HG03175 (cell line): ENCODE measurements around the gene U2AF1.
"Not testable (repeated sequence)": the region's sequence is repeated elsewhere in the genome, so short reads cannot be mapped to it uniquely, and the experiment has no call there.

Experiments used
- ATAC-seq: cut with Tn5 transposase; IDR thresholded peaks from one replicate; pipeline ENCODE4 v1.9.1; 2021; ENCODE audit warnings: mild to moderate bottlenecking, moderate library complexity; ENCODE audit not compliant: unreplicated experiment

The U2AF1 gene

DNA sequence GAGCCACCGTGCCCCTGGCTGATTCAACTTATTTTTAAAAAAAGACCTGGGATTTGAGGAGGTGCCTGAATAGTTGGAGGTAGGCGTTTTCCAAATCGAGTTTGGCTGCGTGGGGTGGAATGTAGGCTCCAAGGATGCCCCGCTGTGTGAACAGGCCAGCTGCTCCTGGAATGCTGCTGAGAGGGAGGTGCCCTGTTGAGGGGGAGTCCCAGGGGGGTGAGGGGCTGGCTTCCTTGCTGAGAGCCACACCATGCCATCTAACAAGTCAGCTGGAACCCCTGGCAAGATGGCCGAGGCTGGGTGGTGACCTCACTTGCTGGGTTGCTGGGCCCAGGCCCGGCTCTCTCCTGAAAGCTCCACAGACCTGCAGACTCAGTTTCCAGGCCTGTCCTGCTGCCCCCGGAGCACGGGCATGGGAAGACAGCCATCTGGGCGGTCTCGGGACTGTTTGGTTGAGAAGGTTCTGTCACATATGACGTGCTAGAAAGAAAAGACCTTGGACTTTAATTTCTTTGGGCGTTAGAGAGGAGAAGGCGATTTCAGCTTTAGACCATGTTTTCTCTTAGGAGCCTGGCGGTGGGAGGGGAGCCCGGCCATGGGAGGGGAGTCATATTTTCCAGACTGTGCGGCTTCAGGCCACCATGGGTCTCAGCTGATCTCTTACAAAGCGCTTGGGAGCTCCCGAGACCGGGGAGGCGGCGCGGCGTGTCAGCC lies 24.6 kb downstream of the U2AF1 start:
- ATAC-seq: not testable (repeated sequence)

DNA sequence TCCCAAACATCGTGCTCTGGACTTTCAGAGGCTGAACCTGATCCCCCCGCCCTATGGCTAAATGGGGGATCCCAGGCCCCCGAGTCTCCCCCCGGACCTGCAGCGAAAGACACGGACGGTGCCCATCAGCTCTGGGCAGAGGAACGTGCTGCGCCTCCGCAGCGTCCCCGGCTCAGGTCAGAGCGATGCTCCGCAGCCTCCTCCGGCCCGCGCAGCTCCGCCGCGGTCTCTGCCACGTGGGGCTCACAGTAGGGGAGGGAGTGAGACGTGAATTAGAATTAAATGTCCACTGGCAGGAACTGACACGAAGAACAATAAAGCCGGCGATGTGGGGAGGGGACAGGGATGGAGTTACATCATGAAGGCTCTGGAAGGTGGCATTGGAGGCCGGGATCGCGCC lies 30.7 kb downstream of the U2AF1 start:
- not testable (repeated sequence) for ATAC-seq

DNA sequence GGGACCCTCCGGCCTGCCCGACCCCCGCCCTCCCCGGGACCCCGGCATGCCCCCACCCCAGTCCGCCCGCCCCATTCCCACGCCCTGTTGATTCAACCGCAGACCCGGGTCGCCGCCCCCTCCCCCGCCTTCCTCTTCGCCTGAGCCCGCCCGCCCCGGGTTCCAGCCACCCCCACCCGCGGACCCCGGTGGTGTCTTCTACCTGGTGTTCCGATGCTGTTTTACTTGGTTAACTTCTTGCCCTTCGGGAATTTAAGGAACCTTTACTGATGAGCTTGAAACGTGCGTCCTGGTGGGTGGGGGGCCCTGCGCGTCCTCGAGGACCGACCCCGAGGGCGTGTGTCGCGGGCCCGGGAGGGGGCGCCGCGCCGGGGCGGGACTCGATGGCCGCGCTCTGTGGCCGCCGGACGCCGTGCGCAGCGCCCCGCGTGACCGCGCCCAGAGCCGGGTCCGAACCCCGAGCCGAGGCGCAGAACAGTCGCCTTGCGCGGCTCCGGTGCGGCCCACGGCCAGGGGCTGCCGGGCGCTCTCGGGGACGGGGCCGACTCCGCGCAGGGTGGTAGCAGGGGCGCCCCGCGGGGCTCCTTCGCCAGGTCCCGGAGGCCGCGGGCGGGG lies 31.2 kb downstream of the U2AF1 start:
- not testable (repeated sequence) for ATAC-seq

DNA sequence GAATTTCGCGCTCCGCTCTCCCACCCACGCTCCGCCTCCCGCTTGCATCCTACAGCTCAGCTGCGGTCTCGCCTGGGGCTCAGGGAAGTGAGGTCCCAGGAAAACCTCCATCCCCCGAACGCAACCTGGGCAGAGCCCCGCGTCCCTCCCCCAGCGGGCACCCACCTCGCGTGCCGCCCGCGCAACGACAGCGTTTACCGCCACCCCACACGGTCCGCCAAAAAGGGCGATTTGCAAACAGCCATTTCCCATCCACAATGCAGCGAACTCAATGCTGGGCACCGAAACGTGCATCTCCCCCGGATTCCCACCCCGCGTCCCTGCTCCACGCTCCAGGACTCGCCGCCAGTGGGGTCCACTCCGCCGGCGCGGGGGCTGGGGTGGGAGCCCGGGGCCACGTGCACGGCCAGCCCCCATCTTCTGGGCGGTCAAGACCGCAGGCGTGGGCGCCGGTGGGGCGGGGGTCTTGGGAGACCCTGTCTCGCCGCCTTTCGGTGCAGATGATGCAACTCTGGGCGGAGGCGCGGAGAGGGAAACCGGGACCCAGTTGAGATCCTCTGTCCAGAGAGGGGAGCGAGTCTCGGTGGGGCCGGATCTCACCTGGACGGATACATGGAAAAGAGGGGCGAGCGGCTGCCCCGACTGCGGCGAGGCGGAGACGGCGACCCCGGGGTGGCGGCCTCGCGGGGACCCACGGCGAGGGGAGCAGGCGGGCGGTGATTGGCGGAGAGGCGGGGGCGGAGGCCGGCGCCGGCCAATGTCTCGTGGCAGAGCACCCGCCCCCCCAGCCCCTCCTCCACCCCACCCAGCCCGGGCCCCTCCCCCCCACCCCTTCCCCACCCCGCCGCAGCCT lies 32.0 kb downstream of the U2AF1 start, which contains the start of gene CBS:
CBS (minus strand) TSS at position 666 of the 853 bp plus-strand sequence. CDS start 3,642 bp downstream, outside the sequence.
- ATAC-seq: not testable (repeated sequence)

DNA sequence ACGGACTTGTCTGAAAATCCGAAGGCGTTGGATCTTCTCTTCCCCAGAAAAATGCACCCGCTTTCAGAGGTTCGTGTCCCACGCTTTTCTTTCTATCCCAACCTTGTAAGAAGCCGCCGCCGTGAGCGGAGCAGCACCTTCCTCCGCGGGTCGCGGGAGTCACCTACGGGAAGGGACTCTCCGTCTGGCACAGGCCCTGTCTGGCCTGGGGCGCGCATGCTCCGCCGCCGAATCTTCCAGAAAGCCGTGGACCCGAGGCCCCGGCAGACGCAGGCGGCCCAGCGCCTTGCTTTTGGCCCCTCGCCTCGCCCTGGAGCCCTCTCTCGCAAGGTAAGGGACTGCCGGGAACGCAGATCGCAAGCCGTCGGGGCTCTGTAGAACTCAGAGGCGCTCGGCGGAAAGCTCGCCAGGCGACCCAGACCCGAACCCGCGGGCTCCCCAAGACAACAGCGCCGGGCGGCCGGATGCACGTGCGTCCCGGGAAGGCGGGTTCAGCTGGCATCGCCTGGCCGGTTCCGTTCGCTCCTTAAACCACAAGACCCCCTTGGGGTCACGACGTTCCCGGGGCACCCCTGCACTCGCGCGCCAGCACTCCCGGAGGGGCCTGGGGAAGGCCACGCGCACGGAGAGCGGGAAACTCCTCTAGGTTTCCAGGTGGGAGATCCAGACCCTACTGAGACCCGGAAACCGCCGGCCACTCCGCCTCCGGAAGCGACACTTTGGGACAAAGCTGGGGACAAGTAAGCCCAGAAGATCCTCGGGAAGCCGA lies 32.8 kb downstream of the U2AF1 start:
- ATAC-seq: not testable (repeated sequence)

DNA sequence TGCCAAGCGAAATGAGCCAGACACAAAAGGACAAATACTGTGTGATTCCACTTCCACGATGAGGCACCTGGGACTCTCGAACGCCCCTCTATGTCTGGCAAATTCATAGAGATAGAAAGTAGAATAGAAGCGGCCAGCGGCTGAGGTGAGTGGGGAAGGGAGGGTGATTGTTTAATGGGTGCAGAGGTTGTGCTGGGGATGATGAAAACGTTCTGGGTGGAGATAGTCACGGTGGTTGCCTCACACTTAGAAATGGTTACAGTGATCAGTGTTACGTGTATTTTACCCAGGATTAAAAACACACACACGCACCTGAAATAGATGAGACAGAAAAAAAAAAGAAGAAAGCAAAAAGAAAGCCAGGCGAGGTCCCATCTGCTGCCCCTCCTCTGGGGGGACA lies 34.6 kb downstream of the U2AF1 start:
- ATAC-seq: not testable (repeated sequence)

DNA sequence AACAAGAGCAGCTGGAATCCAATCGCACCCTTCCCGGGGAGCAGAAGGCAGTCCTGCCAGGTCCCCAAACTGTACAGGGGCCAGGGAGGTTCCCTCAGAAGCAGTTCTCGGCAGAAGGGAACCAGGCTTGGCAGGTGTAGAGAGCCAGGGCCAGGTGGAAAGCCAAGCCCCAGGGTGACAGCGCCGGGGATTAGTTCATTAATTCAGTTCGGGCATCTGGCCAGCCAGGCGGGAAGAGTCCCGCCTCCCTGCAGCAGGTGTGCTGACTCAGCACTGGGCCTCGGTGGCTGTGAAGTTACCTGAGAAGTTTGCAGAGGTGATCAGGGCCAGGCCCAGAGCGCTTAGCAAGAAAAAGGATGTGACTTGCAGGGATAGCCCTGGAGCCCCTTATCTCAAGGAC lies 37.7 kb downstream of the U2AF1 start:
- not testable (repeated sequence) for ATAC-seq

DNA sequence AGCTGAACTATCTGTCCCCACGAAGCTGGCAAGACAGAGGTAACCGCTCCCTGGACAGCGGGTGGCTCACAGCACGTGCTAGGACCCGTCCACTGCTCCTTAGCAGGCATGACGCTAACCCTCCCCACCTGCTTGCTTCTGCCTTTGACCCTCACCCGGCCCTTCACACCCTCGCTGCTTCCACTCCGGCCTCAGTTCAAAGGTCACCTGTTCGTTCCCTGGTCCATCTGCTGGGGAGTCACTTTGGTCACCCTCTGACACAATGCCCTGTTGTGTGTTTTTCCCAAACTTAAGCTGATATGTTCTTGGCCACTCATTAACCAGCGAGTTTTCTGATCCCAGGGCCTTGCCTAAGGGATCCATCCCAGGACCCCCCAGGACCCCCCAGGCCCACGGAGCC lies 39.3 kb downstream of the U2AF1 start:
- ATAC-seq: not testable (repeated sequence)

DNA sequence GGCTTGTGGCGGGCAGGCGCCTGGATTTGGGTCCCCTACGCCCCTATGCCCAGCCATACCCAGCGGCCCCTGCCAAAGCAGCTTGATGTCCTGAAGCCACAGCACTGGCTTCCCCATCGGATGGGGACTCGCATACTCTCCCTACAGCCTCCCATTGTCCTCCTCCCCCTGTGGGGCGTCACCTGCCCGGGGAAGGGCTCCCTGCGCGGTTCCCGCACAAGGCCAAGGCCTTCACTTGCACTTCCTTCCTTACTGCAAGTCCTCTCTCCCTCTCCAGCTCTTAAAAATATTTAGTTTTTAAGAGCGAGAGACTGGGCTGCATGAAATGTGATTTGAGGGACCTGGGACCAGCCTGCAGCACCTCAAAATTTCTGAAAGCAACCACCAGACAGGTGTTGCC lies 40.7 kb downstream of the U2AF1 start:
- not testable (repeated sequence) for ATAC-seq

DNA sequence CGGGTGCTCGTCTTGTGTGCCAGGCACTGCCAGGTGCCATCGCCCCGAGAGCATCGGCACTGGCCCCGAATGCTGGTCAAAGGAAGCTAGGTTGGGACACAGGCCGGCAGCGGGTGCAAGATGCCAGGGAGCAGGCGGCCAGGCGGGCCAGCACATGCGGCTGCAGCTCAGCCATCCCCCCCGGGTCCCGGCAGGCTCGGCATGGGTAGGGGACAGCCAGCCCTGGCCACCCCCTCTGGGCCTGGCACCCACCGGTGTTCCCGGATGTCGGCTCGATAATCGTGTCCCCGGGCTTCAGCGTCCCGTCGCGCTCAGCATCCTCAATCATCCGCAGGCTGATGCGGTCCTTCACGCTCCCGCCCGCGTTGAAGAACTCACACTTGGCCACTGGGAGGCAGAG lies 41.4 kb downstream of the U2AF1 start:
- not testable (repeated sequence) for ATAC-seq

DNA sequence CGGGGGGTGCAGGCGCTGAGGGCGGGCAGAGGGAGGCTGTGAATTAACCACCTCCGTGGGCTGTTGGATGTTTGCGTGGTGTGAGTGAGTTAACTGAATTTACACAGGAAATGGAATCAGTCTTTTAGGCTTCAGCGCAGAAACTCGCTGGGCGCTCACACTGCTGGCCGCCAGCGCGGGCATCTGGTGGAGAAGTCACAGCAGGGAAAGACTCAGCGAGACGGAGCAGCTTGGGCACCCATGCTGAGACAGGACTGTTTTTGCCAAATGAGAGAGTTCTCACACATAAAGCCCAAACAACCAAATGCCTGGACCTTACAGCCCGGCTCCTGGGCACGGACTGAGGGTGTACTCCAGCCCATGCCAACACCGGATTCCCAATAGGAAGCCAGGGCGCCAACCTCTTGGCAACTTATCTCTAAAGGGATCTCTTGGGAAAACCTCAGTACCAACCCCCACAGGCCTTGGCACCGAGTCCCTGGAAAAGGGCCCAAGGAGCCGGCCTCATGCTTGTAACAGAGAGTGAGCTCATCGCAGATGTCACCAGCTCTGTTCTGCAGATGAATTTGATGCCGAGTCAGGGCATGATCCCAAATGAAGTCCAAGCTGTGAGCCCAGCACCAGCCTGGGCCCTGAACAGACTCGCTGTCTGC lies 43.0 kb downstream of the U2AF1 start:
- ATAC-seq: not testable (repeated sequence)

DNA sequence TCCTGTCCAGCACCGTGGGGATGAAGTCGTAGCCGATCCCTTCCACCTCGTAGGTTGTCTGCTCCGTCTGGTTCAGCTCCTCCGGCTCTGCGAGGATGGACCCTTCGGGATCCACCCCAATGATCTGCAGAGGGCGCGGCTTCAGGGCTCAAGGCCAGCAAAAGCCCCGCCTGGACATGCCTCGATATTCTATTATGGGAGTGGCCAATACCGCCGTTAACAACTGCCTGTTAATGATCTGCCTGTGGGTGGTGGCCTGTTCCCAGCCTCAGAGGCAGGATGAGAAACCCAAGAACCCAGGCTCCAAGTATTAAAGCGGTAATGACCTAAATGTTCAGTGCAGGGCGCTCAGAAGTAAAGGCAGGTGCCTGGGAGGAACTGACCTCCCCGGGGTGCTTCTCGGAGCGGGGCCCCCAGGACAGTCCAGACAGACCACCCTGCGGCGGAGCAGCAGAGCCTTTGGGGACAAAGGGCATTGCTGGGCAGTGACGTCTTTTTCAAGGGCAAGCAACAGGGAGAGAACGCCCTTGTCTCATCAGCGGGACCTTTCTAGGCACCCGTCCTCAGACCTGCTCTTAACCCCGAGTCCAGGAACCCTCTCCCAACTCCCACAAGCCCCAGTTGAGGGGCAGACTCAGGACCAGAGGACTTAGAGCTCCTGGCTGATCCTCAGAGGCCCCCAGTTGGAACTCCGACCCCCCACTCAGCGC lies 44.3 kb downstream of the U2AF1 start:
- not testable (repeated sequence) for ATAC-seq

DNA sequence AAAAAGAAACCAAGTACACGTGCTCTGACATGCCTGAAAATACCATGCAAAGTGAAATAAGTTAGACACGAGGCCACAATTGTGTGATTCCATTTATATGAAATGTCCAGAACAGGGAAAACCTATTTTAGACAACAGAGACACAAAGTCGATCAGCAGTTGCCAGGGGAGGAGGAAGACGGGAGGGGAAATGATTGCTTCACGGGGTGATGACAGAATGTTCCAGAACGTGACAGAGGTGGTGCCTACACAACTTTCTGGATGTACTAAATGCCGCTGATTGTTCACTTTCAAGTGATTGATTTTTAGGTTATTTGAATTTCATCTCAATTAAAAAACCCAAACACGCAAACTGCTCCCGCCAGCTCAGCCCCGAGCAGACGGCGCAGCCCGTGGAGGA lies 54.3 kb downstream of the U2AF1 start:
- ATAC-seq: not testable (repeated sequence)

DNA sequence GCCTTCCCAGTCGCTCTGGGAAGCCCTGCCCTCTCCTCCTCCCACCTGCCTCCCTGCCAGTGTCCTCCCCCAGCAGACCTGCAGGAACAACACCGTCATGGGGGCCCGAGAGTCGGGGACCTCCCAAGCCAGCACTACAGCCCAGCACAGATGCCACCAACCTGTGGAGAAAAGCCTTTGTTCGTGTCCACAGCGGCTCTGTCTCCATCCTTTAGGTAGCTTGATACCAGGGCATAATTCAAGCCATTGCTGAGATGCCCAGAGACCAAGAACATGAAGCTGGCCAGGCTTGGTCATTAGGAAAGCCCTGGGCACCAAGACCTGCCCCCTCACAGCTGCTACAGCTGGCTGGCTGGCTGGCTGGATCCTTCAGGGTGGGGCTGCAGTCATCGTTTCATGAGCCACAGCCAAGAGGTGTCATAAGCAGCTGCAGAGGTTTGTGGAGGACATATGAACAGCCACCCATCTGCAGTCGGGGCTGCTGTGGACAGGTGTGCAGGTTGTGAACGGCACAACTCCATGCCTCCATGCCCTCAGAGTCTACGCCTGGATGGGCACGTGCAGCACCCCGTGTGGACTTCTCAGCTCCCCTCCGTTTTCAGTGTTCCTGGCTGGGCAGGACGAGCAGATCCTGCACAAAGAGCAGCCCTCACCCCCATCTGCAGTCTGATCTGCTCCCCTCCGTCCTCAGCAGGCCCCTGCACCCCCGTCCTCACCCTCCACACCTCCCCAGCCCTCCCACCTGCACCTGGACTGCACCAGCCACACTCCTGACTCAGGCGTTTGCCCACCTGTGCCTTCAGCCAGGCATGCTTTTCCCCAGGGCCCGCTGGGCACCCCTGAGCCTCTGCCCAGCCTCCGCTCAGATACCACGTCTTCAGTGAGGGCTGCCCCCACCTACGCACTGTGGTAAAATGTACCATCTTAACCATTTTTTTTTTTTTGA lies 61.2 kb downstream of the U2AF1 start:
- ATAC-seq: not testable (repeated sequence)

DNA sequence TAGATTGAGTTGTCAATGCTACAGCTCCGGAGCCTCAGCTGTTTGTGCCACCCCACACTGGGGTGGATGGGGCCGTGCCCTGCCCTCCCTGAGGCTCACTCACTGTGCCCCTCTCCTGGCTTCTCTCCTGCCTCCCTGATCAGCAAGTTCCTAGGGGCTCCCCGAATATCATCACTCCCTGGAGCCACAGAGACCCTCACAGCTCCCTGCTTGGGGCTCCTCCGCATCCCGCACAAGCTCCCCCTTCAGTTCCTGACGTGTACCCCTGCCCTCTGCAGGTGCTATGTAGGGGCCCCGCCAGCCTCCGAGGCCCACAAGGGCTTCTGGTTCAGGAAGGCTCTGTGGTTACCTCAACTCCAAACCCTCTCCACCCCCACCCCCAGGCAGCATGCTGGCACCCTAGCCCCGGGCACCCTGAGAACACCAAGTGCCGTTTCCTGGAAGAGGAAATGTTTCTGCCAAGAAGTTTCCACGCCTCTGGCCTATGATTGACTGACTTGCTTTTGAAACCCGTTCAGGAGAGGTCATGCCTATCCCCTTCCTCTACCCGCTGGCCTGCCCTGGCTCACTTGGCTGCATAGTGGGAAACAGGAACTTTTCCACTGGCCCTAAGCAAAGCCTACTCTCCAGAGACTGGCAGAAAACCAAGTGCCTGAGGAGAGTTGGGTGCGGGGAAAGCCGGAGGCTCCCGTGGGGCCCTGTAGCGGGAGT lies 62.0 kb downstream of the U2AF1 start:
- not testable (repeated sequence) for ATAC-seq

DNA sequence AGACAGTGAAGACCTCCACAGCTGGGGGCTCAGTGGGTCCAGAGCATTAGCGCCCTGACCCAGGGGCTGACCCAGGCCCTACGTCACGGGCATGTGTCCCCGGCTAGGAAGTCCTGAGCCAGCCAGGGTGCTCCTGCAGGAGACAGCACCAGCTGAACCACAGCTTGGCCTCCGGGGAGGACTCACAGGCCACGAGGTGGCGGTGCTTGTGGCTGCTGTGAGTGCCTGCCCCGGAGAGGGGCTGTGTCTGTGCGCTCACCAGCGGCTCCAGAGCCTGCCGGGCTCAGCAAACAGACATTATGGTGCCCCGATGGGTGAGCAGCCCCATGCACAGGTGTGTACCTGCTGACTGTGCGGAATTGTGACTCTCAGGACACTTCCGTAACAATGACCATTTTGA lies 62.8 kb downstream of the U2AF1 start:
- not testable (repeated sequence) for ATAC-seq

DNA sequence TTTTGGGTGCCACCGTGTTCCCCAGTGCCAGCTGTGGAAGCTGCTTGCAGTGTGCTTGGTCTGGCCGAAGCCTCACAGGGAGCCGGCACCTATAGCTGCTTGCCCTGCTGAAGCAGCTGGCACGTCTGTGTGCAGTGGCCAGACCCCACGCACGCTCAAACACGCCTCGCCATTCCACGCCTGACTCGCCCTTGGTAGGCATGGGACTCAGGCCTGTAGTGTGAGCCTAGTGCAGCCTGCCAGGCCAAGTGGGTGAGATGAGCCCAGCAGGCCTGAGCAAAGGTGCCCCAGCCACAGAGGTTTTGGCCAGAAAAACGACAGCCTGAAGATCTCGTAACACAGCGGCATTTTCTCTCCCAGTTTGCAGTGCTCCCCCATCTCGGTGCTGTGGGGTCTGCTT lies 64.1 kb downstream of the U2AF1 start:
- ATAC-seq: not testable (repeated sequence)
